ENCODE data around the gene DOCK2. TPM values are rescaled to one million over a fixed set of nuclear protein-coding genes. Genes with fewer than 3 reads are reported as not detected.
A peak's percentile ranks its signal among the peaks of the same experiment; 100 is the strongest.

The DOCK2 gene
- polyA plus RNA-seq, 3 donors, result 57.5 to 178 (median 115) TPM

DNA sequence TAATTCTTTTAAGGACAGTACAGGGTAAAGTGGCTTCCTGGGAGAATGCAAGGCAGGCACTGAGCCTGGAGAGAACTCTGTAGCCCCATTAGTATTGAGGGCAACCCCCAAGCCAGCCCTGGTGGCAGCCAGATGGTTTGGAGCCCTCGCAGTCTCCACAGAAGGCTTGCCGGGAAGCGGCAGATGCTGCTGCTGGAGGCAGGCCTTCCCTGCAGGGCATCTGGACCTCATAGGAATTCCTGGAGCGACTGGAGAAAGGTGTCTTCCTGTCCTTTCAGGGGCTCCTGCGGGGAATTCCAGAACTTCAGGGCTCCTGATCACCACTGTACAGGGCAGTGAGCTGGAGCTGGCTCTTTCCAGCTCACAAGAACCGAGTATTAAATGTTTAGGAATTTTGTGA lies 175.7 kb downstream of the DOCK2 start:
- 100% methylated on average over 4 of the region's 6 CpGs for WGBS (ENCODE audit: insufficient coverage)
- H3K4me1 ChIP-seq (ENCODE audit: control insufficient read depth in 1 of 2, insufficient read depth in 2 of 2, low read length in 2 of 2), result peaks cover 10 to 17% of the 10 kb centered on the region in 2 donors

DNA sequence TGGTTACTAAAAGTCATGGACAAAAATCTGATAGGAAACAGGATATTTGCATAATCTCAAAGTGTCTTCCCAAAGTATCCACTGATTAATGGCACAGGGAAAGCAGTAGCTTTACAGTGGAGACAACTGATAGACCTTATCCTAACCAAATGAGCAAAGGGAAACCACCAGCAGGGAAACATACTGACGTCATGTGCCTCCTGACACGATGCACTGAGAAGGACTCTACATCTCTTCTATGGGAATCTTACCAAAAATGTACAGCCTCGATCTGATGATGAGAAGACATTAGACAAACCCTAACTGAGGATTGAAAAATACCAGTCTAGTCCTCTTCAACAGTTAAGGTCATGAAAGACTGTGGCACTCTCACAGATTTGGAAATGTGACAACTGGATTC lies 177.0 kb downstream of the DOCK2 start:
- no peak overlapping the region for H3K27ac ChIP-seq (ENCODE audit: low read depth in 1 of 2, low read length in 2 of 2)
- no peak overlapping the region for H3K4me3 Mint-ChIP-seq
- H3K4me3 ChIP-seq (replicated peaks in 1 of 3; ENCODE audit: low read depth in 2 of 3, low read length in 3 of 3), result no peak overlapping the region
- no CpG with 5 or more reads among the region's 3 CpGs for WGBS (ENCODE audit: insufficient coverage)
- H3K4me2 ChIP-seq (replicated peaks; ENCODE audit: extremely low read depth, low read length, poor library complexity, severe bottlenecking), result no peak overlapping the region
- H2AFZ ChIP-seq (ENCODE audit: insufficient read depth, low read depth, low read length, poor library complexity, severe bottlenecking), result no peak overlapping the region
- H3K9me3 Mint-ChIP-seq, result peaks cover 0 to 2% (median 0%) of the 10 kb centered on the region in 7 donors
- peaks cover 56% of the 10 kb centered on the region for H3K79me2 ChIP-seq (ENCODE audit: insufficient read depth, low read length)
- intact Hi-C loops (cut with micrococcal nuclease), result no loop called here
- peaks cover 100% of the 10 kb centered on the region for H4K20me1 ChIP-seq (ENCODE audit: insufficient read depth, low read length)
- peaks cover 84 to 96% of the 10 kb centered on the region in 2 donors for H3K36me3 ChIP-seq (replicated peaks in 1 of 2; ENCODE audit: control insufficient read depth in 1 of 2, insufficient read depth in 2 of 2, low read length in 2 of 2)
- H3K4me1 Mint-ChIP-seq, result peaks cover 7% of the 10 kb centered on the region
- TF ChIP-seq, protein P1, sequence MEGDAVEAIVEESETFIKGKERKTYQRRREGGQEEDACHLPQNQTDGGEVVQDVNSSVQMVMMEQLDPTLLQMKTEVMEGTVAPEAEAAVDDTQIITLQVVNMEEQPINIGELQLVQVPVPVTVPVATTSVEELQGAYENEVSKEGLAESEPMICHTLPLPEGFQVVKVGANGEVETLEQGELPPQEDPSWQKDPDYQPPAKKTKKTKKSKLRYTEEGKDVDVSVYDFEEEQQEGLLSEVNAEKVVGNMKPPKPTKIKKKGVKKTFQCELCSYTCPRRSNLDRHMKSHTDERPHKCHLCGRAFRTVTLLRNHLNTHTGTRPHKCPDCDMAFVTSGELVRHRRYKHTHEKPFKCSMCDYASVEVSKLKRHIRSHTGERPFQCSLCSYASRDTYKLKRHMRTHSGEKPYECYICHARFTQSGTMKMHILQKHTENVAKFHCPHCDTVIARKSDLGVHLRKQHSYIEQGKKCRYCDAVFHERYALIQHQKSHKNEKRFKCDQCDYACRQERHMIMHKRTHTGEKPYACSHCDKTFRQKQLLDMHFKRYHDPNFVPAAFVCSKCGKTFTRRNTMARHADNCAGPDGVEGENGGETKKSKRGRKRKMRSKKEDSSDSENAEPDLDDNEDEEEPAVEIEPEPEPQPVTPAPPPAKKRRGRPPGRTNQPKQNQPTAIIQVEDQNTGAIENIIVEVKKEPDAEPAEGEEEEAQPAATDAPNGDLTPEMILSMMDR (IDR thresholded peaks at IDR 0.05), result no peak
- no peaks in the 10 kb centered on the region for H3K9me3 ChIP-seq (replicated peaks in 1 of 2; ENCODE audit: control insufficient read depth in 1 of 2, insufficient read depth in 1 of 2, low read length in 2 of 2)
- no peaks in the 10 kb centered on the region for H3K27me3 ChIP-seq (ENCODE audit: control insufficient read depth in 2 of 2, insufficient read depth in 2 of 2, low read length in 2 of 2)
- peaks cover 0 to 2% (median 0%) of the 10 kb centered on the region in 3 donors for H3K27me3 Mint-ChIP-seq (ENCODE audit: low read depth in 3 of 3)
- H3K4me1 ChIP-seq (ENCODE audit: control insufficient read depth in 1 of 2, insufficient read depth in 2 of 2, low read length in 2 of 2), result peaks cover 4 to 5% of the 10 kb centered on the region in 2 donors
- H3K27ac Mint-ChIP-seq, result peak overlapping the region in 2 of 7 donors; percentile 4 to 66
- peaks cover 84 to 92% of the 10 kb centered on the region in 2 donors for H3K36me3 Mint-ChIP-seq
- no peak overlapping the region for H3K9ac ChIP-seq (ENCODE audit: insufficient read depth, low read length, poor library complexity, severe bottlenecking)
- no peak for DNase-seq

More for the DNA sequence above, 175.7 kb downstream of the DOCK2 start:
- Mint-ChIP-seq H3K9me3 (no peaks in the 10 kb centered on the region), H3K27me3 (ENCODE audit: low read depth in 3 of 3) (no peaks in the 10 kb centered on the region), H3K4me1 (peaks cover 19% of the 10 kb centered on the region), H3K36me3 (peaks cover 75 to 91% of the 10 kb centered on the region in 2 donors), H3K4me3 (no peak overlapping the region), H3K27ac (peak overlapping the region in 2 of 7 donors; percentile 20 to 34)
- peaks cover 56% of the 10 kb centered on the region for H3K79me2 ChIP-seq (ENCODE audit: insufficient read depth, low read length)
- H3K9ac ChIP-seq (ENCODE audit: insufficient read depth, low read length, poor library complexity, severe bottlenecking), result no peak overlapping the region
- H4K20me1 ChIP-seq (ENCODE audit: insufficient read depth, low read length), result peaks cover 100% of the 10 kb centered on the region
- TF ChIP-seq, protein P1 (IDR thresholded peaks at IDR 0.05), result no peak
- no peak overlapping the region for H3K27ac ChIP-seq (ENCODE audit: low read depth in 1 of 2, low read length in 2 of 2)
- no peak for DNase-seq
- intact Hi-C loops (cut with micrococcal nuclease), result no loop called here
- no peaks in the 10 kb centered on the region for H3K27me3 ChIP-seq (ENCODE audit: control insufficient read depth in 2 of 2, insufficient read depth in 2 of 2, low read length in 2 of 2)
- no peak overlapping the region for H3K4me3 ChIP-seq (replicated peaks in 1 of 3; ENCODE audit: low read depth in 2 of 3, low read length in 3 of 3)
- H3K9me3 ChIP-seq (replicated peaks in 1 of 2; ENCODE audit: control insufficient read depth in 1 of 2, insufficient read depth in 1 of 2, low read length in 2 of 2), result no peaks in the 10 kb centered on the region
- H3K36me3 ChIP-seq (replicated peaks in 1 of 2; ENCODE audit: control insufficient read depth in 1 of 2, insufficient read depth in 2 of 2, low read length in 2 of 2), result peaks cover 72 to 90% of the 10 kb centered on the region in 2 donors
- H2AFZ ChIP-seq (ENCODE audit: insufficient read depth, low read depth, low read length, poor library complexity, severe bottlenecking), result no peak overlapping the region
- H3K4me2 ChIP-seq (replicated peaks; ENCODE audit: extremely low read depth, low read length, poor library complexity, severe bottlenecking), result no peak overlapping the region

All from CD14-positive monocyte (primary cell).